HG03432 (cell line): ENCODE data around the gene OLFML1.
"Not testable (repeated sequence)": the region's sequence is repeated elsewhere in the genome, so short reads cannot be mapped to it uniquely, and the experiment has no call there.

Source experiments
- ATAC-seq: cut with Tn5 transposase; IDR thresholded peaks from one replicate; pipeline ENCODE4 v1.9.1; 2021; ENCODE audit warnings: mild to moderate bottlenecking, moderate library complexity; ENCODE audit not compliant: unreplicated experiment

The OLFML1 gene

DNA sequence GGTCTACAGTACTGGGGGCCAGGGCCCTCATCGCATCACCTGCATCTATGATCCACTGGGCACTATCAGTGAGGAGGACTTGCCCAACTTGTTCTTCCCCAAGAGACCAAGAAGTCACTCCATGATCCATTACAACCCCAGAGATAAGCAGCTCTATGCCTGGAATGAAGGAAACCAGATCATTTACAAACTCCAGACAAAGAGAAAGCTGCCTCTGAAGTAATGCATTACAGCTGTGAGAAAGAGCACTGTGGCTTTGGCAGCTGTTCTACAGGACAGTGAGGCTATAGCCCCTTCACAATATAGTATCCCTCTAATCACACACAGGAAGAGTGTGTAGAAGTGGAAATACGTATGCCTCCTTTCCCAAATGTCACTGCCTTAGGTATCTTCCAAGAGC lies 24.7 kb downstream of the OLFML1 start:
- no peak for ATAC-seq

DNA sequence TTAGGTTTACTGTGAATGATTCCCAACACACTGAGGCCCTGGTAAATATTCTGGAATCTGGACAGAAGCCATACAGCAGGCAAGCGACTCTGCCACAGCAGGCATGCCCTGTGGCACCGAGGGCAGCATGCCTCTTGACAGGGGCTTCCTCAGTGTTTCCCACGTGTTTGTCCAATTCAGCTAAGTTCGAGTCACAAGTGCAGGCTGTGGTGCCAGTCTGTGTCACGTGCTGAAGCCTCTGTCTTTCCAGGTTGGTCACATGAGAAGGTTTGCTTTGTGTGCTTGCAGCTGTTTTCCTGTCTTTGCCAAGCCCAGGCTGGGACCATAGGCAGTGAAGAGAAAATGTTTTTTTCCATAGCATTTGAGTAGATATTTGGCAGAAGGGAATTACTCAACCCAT lies 26.1 kb downstream of the OLFML1 start:
- ATAC-seq = no peak

DNA sequence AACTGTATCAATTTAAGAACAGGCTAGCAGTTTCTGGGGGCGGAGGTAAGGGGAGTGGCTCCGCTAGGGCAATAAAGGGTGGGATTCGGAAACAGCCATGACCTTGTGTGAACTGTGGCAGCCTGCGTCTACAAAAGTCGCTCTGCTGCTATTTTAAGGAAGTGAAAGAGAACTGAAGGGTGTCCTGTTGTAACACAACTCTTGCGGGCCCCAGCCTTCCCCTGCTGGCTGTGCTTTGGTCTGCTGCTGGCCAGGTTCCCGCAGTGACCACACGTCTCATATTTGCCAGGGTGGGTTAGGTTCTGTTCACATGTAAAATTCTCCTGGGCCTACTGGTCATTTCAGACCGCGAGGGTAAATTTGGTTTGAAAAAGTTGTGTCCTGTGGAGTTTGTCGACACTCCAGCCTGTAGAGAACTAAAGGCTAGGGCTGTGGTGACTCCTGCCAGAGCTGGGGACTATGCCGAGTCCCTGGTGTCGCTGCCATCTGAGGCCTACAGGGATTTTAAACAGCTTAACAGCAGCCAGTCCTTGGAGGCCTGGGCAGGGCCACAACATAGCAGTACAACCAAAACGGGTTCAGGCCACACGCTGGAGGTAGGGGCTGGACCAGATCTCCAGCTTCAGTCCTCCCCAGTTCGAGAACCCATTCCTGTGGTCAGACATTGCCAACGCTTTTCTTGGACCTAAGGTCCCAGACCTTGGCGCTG lies 27.4 kb downstream of the OLFML1 start:
- ATAC-seq = peak; percentile 68

DNA sequence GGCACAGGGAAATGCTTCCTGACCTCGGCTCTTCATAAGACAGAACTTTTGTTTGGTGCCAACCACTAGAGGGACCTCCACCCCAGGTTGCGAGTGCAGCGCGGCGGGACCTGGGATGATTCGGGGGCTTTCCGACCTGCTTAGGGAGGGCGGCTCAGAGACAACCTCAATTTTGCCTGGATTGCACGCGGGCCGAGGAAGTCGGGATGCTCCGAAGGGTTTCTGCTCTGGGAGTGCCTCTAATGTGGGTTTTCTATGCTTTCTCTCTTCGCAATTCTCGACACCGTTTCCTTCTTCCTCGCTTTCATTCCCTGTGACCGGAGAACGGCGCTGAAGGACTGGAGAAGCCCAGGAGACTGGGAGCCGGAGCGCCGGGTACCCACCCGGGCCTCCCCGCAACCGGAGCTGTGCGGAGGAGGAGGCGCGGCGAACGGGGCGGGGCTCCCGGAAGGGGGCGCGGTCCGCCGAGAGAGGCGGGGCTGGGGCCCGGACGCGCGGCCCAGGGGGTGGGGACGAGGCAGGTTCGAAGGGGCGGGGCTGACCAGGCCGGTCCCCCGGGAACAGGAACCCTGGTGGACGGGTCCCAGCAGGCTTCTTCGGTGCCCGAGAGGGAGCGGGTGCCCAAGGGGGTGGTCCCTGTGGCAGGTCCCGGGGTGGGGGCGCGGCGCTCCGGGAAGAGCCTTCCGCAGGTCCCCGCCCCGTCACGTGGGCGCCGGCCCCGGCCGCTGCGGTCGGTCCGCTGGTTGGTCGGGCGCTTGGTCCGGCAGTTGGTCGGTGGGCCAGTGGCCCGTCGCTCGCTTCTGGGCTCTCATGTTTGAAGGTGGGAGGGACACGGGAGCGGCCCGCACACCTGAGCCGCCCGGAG lies 28.2 kb downstream of the OLFML1 start, which contains the start of gene PPFIBP2:
Gene PPFIBP2 (plus strand): TSS at position 766 of the 865 bp plus-strand sequence. CDS start 35,477 bp downstream, outside the sequence.
- ATAC-seq = peak; percentile 76

DNA sequence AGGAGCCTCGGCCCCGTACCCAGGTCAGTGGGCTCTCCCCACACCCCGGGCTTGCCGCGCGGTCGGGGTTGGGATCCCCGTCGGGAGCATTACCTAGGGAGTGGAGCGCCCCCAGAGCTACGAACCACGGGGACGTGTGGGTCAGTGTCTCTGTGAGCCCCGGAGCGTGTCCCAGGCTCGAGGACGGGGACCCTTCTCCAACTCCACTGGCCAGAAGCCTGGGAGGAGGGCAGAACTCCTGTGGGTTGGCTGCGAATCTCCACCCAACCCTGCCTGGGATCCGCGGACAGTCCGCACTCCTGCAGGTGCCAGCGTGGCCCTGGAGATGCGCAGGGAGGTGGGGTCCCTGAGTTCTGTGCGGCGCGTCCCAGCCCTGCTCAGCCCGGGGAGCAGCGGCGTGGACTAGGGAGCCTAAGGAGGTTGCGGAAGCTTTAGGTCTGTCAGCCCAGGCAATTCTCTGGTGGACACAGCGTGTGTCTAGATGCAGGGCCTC lies 28.8 kb downstream of the OLFML1 start:
- ATAC-seq = peak; percentile 8

DNA sequence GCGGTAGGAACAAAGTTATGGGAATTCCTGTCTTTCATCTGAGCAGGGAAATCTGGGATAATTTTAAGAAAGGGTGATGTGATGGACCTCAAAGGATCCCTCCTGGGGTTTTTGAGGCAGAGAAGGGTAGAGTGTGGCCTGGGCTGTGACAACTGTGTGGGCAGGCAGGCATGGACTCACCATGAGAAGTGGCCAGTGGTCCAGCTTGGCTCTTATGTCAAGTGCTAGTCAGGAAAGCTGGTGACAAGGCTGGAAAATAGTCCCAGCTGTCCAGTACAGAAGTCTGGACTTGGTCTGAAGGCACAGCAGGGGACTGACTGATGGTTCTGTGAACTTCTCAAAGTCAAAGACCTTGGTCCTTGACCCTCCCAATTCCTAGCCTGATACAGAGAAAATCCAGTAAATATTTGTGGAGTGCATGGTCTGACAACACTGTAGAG lies 30.2 kb downstream of the OLFML1 start:
- no peak for ATAC-seq

DNA sequence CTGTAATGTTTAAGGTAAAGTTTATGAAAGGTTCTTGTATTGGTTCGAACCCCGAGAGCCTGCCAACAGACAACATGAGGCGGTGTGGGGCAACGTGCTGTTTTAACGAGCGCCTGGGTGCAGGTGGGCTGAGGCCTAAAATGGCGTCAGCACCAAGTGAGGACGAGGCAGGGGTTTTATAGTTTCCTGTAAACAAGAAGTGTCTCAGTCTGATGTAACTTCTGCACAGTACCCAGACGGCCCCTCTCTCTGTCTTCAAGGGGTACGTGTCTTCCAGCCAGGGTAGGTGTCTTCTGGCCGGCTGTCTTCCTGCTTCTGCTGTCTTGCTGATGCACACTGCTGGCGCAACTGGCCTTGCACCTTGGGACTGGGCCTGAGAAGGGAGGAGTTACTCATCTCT lies 31.2 kb downstream of the OLFML1 start:
- ATAC-seq = no peak

DNA sequence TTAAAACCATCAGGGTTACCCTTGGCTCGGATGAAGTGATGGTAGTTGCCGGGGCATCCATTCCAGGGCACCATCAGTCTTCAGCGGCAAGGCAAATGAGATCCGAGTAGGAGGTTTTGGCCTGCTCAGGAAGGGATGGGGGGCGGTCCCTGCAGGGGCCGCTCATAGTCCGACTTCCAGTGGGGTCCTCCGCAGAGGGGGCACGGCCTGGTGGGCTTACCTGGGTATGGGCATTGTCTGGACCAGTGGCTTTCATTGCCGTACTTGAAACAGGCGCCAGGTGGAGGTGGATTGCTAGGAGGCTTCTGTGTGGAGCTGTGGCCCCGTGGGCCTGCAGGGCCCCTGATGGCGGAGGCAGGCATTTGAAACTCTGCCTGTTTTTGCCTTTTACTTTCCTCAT lies 32.4 kb downstream of the OLFML1 start:
- ATAC-seq = not testable (repeated sequence)

DNA sequence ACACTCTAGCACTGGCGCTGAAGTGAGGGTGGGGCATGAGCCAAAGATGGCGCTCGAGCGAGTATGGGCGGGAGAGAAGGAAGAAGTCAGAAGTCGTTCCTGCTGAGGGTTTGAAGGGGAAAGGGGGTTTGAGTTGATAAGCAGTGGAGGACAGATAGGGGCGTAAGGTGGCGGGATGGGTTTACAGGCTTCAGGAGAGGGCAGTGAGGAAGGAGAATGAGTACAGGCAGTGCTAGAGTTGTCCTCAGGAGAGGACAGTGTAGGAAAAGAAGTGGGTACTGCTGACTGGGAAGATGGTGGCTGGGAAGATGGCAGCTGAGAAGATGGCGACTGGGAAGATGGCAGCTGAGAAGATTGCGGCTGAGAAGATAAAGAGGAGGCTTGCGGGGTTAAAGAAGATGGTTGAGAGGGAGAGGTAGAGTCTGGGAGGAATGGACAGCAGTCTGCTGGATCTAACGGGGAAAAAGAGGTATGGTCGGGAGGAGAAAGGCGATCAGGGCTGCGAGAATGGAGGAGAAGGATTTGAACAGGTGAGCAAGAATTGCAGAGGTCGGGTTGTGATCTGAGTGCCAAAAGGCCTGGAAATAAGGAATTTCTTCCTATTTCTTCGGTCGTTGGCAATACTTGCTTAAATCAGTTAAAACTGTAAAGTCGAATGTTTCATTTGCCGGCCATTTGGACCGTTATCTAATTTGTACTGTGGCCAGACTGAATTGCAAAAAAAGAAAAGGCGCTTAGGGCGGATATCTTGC lies 33.7 kb downstream of the OLFML1 start:
- no peak for ATAC-seq

DNA sequence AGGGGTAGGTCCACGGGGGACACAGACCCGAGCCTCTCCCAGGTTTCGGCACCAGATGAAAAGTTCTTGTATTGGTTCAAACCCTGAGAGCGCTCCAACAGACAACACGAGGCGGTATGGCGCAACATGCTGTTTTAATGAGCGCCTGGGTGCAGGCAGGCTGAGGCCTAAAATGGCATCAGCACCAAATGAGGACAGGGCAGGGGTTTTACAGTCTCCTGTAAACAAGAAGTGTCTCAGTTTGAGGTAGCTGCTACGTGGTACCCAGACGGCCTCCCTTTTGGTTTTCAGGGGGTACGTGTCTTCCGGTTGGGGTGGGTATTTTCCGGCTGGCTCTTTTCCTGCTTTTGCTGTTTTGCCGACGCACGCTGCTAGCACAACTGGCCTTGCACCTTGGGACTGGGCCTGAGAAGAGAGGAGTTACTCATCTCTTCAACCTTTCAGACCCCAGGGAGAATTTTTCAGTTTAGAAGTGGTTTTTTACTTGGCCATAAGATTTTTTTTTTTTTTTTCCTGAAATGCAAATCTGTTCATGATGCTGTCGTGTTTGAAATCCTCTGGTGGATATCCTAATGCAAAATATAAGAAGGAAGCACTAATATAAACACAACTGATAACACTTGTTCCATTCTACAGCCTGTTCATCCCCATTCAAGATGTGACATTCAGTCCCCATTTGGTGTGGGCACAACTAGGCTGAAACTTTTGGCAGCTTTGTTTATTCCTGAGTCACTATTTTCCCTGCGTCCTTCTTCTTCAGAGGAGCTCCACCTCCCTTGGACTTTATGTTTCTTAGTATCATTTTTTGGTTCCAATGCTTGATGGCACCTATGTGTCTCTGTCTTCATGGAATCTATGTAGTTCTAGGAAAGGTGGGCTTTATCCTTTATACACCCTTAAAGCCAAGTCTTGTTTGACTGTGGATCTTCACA lies 35.0 kb downstream of the OLFML1 start:
- peak; percentile 61 for ATAC-seq

DNA sequence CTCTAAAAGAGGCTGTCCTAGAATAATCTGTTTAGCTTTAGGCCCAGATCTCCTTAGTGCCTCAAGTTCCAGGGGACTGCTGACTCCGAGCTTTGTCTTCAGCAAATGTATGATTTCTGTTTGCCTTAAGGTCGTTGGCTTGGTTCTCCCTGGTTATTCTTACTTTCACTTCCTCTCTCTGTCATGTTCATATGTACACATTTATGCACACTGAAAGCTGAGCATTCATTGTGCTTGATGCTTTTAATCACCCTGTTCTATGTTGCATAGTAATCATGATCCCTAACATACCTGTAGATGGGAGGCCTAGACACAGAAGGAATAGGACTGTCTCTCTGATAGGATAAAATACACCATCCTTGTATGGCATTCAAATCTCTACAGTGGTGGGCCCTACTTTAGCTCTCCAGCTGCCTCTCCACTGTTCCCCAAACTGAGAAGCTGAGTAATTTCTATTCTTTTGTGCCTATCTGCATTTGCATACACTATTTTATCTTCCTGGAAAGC lies 35.7 kb downstream of the OLFML1 start:
- peak; percentile 82 for ATAC-seq

DNA sequence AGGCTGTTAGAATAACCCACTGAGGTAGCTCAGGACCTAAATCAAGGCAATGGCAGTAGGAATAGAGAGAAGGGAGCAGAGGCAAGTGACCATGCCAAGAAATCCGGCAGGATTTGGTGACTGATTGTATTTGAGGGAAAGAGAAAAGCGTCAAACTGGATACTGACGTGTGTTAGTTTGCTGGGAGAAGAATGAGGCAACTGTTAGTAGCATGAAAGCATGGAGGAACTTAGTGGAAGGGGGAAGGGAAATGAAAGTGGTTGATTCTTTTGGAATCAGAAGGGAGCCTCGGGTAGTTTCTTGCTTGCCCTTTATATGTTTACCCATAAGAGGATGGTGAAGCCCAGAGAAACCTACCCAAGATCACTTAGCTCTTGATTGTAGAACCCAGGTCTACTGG lies 36.8 kb downstream of the OLFML1 start:
- ATAC-seq = no peak

DNA sequence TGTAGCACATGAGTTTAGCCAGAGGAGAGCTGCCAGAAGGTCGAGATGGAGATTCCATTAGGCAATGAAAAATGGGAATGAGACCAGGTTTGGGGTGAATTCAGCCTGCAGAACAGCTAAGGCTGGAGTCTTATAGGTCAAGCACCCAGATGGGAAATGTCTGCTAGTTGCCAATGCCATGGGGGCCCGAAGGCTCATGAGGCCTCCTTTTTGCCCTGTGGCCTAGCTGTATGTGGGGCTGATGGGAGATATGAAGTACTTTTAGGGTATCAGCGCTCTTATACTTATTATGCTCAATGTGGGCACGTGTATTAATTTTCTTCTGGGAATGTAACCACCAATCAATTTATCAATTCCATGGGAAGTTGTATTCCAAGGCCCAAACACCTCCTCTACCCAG lies 37.2 kb downstream of the OLFML1 start:
- ATAC-seq = no peak

DNA sequence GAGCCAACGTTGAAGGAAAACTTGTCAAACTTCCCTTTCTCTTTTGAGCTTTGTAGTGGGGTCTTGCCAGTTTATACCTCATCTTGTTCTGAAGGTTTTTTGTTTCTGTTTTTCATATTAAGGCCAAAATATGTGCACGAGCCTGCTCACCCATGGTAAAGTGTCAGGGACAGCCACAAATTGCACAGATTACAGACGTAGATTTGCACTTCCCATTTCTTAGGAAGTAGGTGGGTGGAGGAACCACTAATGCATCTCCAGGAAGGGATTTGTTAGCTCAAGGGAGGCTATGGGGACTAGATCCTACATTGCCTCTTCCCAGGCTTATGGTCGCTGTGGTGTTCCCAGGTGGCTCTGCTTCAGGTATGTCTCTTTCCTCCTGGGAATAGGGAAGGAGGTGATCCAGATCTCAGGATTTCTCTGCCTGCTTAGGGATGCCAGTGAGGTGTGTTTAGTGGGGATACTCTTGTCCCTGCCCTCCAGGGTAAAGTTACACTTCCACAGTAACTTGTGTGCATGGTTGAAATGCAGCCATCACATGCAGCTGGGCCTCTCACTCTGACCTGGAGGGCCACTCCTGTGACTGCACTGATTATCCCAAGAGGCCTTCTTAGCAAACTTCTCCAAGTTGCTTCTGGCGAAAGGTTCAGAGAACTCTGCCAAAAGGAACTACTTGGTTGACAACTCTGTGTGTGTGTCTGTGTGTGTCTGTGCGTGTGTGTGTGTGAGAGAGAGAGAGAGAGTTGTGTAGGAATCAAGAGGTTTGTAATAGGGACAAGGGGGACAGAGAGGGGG lies 38.3 kb downstream of the OLFML1 start:
- no peak for ATAC-seq

DNA sequence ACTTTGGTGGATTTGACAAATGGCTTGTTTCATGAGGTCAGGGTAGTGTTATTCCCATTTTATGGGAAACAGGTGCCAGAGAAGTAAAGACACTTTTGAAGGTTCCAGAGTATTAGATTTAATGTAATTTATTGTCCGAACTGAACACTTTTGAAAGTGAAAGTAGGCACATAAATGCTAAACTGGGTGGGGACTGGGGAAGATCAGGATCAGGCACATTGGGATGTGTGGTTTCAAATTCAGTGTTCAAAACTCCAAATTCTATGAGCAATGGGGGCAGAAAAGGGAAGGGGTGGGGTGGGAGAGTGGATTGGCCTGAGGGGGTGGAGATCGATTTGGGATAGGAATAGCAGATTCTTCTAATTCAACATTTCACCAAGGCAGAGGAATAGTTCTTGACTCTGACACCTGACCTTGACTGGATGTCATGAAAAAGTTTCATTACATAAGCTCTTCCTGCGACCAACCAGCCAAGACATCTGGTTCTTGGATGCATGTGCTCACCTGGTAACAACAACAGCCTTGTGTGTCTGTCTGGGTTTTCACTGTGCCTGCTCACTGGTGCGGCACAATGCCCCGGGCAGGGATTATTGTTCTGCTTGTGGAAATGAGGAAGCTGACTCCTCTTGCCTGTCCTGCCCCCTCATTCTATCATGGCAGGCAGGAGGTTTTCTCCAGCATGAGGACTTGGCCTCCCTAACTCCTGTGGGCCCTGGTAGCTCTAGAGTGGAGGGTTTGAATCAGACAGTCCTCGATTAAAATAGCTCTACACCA lies 39.3 kb downstream of the OLFML1 start:
- ATAC-seq = no peak

DNA sequence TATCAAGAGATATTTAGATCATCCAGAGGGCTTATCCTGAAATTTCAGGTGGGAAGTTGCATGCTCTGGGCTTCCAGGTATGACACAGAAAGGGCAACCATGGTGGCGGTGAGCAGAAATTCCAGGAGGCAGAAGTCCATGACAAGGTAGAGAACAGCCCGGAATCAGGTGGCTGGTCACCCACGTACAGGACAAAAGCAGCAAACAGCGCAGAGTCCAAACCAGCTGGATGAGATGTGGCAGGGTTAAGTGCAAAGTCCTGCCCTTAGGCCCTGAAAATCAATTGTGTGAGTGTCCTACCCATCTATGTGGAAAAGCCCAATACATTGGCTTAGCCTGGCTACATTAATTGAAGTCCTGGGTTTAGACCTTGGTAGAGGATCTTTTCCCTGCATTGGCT lies 40.1 kb downstream of the OLFML1 start:
- ATAC-seq = no peak

DNA sequence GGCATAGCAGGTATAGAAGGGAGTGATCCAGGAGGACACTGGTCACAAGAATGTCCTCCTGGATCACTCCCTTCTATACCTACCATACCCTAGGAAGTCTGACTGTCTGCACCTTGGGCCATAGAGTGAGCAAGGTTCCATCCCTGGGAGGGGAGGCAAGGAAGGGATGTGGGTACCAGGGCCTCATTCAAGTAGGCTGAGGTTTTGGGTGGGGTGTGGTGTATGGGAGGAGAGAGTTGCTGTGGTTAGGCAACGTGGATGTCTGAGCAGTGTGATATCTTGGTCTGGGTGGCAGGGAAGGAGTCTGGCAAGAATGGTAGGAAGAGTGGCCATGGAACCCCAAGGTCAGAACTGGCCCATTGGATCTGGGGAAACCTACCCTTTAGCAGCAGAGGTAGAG lies 41.7 kb downstream of the OLFML1 start:
- peak; percentile 49 for ATAC-seq

DNA sequence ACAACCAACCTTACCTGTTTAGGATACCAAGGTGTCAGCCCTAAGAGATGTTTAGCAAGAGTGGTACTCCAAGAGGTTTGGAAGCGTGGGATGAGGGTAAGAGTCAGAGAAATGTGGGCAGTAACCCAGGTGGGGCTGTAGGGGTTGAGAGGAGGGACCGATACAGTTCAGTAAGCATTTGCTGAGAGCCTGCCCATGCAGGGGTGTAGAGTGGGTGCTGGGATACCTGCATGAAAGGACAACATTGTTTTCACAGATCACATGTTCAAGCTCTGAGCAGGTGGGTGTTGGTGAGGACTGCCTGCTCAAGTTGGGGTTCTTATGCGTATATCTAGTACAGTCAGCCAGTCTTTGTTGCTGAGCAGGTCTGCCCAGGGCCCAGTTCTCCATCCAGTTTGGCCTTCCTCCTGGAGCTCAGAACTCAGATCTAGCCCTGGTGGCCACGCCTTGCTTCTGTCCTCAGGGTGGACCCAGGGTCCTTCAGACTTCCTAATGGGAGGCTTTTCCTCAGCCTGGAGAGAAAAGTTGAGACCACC lies 43.3 kb downstream of the OLFML1 start:
- ATAC-seq = no peak
